Measurements from ENCODE around the gene ATP8B4. TPM values are rescaled to one million over a fixed set of nuclear protein-coding genes. Genes with fewer than 3 reads are reported as not detected.

Gene ATP8B4
- total RNA-seq, 1 donor from 2014 or later = 9.0 TPM

DNA sequence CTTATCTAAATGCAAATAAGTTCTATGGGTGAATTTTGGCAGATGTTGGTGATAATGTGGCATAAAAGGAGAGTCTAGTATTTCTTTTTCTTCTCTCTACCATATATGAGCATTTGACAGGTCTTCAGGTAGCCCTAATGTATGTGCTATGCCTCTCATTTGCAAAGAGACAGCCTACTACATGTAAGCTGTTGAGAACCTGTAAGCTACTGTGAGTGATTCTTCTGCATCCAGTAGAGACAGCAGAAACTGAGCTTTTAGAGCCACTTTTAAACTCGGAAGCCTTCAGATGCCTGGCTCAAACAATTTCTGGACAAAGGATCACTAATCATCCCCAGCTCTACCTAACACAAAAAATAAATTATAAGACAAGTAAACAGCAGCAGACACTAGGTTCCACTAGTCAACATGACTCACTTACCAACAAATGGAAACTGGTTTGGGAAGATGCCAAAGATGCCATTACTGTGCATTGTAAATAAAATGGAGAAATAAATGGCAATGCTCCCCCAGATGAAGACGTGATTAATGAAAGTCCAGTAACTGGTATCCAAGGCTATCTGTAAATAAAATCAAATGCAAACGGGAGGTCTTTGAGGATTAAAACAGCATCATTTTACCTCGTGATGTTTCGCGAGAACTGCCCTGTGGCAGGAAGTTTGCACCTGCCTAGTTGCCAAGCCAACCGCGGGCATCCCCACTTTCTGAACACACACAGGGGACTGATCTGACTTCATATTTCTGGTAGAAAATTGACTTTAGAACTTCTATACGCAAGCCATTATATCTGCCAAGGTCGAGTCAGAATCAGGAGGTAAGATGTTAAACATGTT lies 252.9 kb downstream of the ATP8B4 start:
- H3K4me1 ChIP-seq = no peaks in the 10 kb centered on the region
- H3K27me3 ChIP-seq (ENCODE audit: low read depth) = no peaks in the 10 kb centered on the region
- intact Hi-C loops (cut with DNase I) = no loop called here
- H3K27ac ChIP-seq = no peak overlapping the region
- DNase-seq = no peak
- no peaks in the 10 kb centered on the region for H3K36me3 ChIP-seq
- no peaks in the 10 kb centered on the region for H3K9me3 ChIP-seq
- TF ChIP-seq, protein P1, sequence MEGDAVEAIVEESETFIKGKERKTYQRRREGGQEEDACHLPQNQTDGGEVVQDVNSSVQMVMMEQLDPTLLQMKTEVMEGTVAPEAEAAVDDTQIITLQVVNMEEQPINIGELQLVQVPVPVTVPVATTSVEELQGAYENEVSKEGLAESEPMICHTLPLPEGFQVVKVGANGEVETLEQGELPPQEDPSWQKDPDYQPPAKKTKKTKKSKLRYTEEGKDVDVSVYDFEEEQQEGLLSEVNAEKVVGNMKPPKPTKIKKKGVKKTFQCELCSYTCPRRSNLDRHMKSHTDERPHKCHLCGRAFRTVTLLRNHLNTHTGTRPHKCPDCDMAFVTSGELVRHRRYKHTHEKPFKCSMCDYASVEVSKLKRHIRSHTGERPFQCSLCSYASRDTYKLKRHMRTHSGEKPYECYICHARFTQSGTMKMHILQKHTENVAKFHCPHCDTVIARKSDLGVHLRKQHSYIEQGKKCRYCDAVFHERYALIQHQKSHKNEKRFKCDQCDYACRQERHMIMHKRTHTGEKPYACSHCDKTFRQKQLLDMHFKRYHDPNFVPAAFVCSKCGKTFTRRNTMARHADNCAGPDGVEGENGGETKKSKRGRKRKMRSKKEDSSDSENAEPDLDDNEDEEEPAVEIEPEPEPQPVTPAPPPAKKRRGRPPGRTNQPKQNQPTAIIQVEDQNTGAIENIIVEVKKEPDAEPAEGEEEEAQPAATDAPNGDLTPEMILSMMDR (IDR thresholded peaks at IDR 0.05) = no peak
- H3K4me3 ChIP-seq = no peak overlapping the region
- ATAC-seq = no peak

- no peak overlapping the region for H3K4me3 ChIP-seq
- H3K9me3 ChIP-seq = no peaks in the 10 kb centered on the region
- no peaks in the 10 kb centered on the region for H3K27me3 ChIP-seq (ENCODE audit: low read depth)
- ATAC-seq (no peak), DNase-seq (no peak)
- H3K36me3 ChIP-seq = no peaks in the 10 kb centered on the region
- intact Hi-C loops (cut with DNase I) = no loop called here
- no peaks in the 10 kb centered on the region for H3K4me1 ChIP-seq
- H3K27ac ChIP-seq = no peak overlapping the region
- TF ChIP-seq, protein P1 (IDR thresholded peaks at IDR 0.05) = no peak
Measured at GRCh38 chr15:49864251-49864650, 254.8 kb downstream of the ATP8B4 start.

DNA sequence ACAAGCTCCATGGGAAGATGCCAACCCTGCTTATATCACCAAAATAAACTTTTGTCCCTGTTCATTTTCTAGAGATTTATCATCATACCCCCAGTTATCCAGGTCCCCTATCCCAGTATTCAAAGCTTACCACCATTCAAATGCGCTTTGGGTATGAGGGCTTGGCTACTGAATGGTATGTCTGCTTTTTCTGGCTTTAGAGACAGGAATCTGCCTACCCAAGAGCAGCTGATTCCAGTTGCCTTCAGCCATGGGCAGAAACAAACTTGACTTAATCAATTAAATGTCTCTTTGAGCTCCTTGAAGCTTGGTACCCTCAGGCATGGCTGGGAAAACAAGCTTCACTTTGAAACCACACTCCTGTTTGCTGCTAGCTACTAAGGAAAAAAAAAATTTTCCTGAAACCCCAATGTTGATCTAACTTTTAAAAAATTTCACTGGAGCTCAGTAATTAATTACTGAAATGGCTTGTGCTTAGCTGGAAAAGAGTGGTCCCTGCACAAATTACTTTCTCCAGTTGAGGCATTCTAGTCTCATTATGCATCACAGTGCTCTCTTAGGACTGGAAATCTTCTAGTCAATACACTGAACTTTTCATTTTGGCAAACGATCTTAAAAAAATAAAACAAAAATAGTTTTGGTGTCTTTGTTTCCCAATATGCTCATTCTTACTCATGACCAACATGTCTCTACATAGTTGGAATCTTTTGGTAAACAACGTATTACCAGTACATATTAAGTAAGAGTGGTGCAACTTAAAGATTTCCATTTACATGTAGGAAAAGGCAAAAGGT lies 255.4 kb downstream of the ATP8B4 start:
- ATAC-seq (no peak), DNase-seq (no peak)
- no peaks in the 10 kb centered on the region for H3K27me3 ChIP-seq (ENCODE audit: low read depth)
- no peak overlapping the region for H3K4me3 ChIP-seq
- H3K9me3 ChIP-seq = no peaks in the 10 kb centered on the region
- H3K4me1 ChIP-seq = no peaks in the 10 kb centered on the region
- no peaks in the 10 kb centered on the region for H3K36me3 ChIP-seq
- intact Hi-C loops (cut with DNase I) = no loop called here
- H3K27ac ChIP-seq = no peak overlapping the region
- TF ChIP-seq, protein P1 (IDR thresholded peaks at IDR 0.05) = no peak

- Histone ChIP-seq H3K27me3 (ENCODE audit: low read depth) (no peaks in the 10 kb centered on the region), H3K27ac (no peak overlapping the region), H3K36me3 (no peaks in the 10 kb centered on the region), H3K9me3 (no peaks in the 10 kb centered on the region), H3K4me1 (no peaks in the 10 kb centered on the region), H3K4me3 (no peak overlapping the region)
- intact Hi-C loops (cut with DNase I) = no loop called here
- DNase-seq (no peak), ATAC-seq (no peak)
- TF ChIP-seq, protein P1 (IDR thresholded peaks at IDR 0.05) = no peak
Measured at GRCh38 chr15:49860101-49860500, 258.9 kb downstream of the ATP8B4 start.

DNA sequence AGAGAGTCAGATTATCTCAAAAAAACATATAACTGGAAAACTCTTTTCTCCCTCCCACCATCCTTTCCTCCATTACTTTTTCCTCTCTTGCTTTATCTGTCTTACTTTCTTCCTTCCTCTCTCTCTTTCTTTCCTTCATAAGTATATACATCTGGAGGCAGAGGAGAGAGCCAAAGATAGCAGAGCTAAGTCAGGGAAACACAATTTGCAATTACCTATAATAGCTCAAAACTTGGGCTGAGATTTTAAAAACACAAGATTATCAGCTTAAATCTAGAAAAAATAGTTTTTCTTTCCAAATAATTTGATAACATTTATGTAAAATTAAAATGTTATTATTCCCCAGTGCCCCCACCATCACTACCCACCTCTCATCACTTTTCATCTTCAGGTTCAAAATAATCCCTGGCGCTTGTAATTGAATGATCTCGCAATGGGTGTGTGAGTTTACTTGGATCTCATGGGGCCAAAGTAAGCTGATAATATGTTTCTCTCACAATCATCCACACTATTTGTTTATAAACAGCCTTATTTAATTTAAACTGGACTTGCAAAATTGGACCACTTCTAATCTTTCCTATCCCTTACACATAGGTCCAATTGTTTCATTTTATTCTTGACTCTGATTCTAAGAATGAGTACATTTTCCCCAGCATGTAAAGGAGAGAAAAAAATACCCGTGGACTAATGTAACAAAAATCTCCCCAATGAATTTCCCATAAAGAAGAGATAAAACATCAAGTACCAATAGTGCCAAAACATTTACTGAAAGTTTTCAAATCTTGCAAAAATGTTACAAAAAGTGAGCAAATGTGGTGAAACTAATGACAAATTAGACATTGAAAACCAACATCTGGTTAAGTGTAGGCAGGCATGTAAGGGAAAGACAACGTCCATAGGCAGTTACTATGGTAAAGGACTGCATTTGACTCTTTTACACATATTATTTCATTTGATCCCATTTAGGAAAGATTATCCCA lies 261.2 kb downstream of the ATP8B4 start:
- H3K36me3 ChIP-seq = peaks cover 4% of the 10 kb centered on the region
- intact Hi-C loops (cut with DNase I) = no loop called here
- no peaks in the 10 kb centered on the region for H3K27me3 ChIP-seq (ENCODE audit: low read depth)
- TF ChIP-seq, protein P1 (IDR thresholded peaks at IDR 0.05) = no peak
- H3K27ac ChIP-seq = no peak overlapping the region
- no peaks in the 10 kb centered on the region for H3K9me3 ChIP-seq
- ATAC-seq = no peak
- no peaks in the 10 kb centered on the region for H3K4me1 ChIP-seq
- no peak overlapping the region for H3K4me3 ChIP-seq
- no peak for DNase-seq

Measured in lower lobe of right lung (tissue), 2 donors.